ENCODE results near the gene ESPL1. TPM values are rescaled to one million over a fixed set of nuclear protein-coding genes. Genes with fewer than 3 reads are reported as not detected.

Gene ESPL1
- total and polyA plus RNA-seq, 4 donors = 2.8 to 19.3 (median 3.7) TPM

- DNase-seq (ENCODE audit: low spot score) = no peak
- no peak overlapping the region for H3K4me3 ChIP-seq (ENCODE audit: low read depth in 1 of 3, low read length in 3 of 3)
- no peaks in the 10 kb centered on the region for H3K9me3 ChIP-seq (ENCODE audit: control insufficient read depth in 4 of 4, low read length in 3 of 4)
- no peaks in the 10 kb centered on the region for H3K4me1 ChIP-seq (ENCODE audit: control insufficient read depth in 4 of 4, insufficient read depth in 4 of 4, low read length in 3 of 4)
- no peak overlapping the region for H3K27ac ChIP-seq (ENCODE audit: low read depth in 1 of 2, low read length in 2 of 2)
- 97% methylated on average over 10 of the region's 10 CpGs for WGBS
- H3K36me3 ChIP-seq (ENCODE audit: control insufficient read depth in 4 of 4, insufficient read depth in 3 of 4, low read depth in 1 of 4, low read length in 3 of 4) = peaks cover 7 to 60% (median 46%) of the 10 kb centered on the region in 4 donors
- no peak overlapping the region for H3K9ac ChIP-seq (ENCODE audit: low read depth in 1 of 2, low read length in 2 of 2)
- TF ChIP-seq EGR1 (IDR thresholded peaks at IDR 0.05; ENCODE audit: low read depth in 2 of 2) (no peak), HNF4A (conservative IDR thresholded peaks at IDR 0.05) (no peak), SP1 (IDR thresholded peaks at IDR 0.05) (no peak), TAF1 (conservative IDR thresholded peaks at IDR 0.05) (no peak), MAX (IDR thresholded peaks at IDR 0.05) (no peak), ZBTB33 (IDR thresholded peaks at IDR 0.05) (no peak), YY1 (IDR thresholded peaks at IDR 0.05) (no peak), FOXA1 (IDR thresholded peaks at IDR 0.05) (no peak), GABPA (IDR thresholded peaks at IDR 0.05 in 1 of 2, conservative IDR thresholded peaks at IDR 0.05 in 1 of 2) (no peak)
- no peaks in the 10 kb centered on the region for H3K27me3 ChIP-seq (ENCODE audit: control insufficient read depth in 4 of 4, insufficient read depth in 4 of 4, low read length in 3 of 4)
These were observed 38.7 kb downstream of the ESPL1 start for GRCh38 chr12:53306826-53307225.

GRCh38 chr12:53308276-53308675 is 40.2 kb downstream of the ESPL1 start:
- Histone ChIP-seq H3K27ac (ENCODE audit: low read depth in 1 of 2, low read length in 2 of 2) (no peak overlapping the region), H3K4me1 (ENCODE audit: control insufficient read depth in 4 of 4, insufficient read depth in 4 of 4, low read length in 3 of 4) (no peaks in the 10 kb centered on the region), H3K36me3 (ENCODE audit: control insufficient read depth in 4 of 4, insufficient read depth in 3 of 4, low read depth in 1 of 4, low read length in 3 of 4) (peaks cover 6 to 55% (median 41%) of the 10 kb centered on the region in 4 donors), H3K9me3 (ENCODE audit: control insufficient read depth in 4 of 4, low read length in 3 of 4) (no peaks in the 10 kb centered on the region), H3K4me3 (ENCODE audit: low read depth in 1 of 3, low read length in 3 of 3) (no peak overlapping the region), H3K9ac (ENCODE audit: low read depth in 1 of 2, low read length in 2 of 2) (no peak overlapping the region), H3K27me3 (ENCODE audit: control insufficient read depth in 4 of 4, insufficient read depth in 4 of 4, low read length in 3 of 4) (no peaks in the 10 kb centered on the region)
- 72% methylated on average over 4 of the region's 4 CpGs for WGBS
- no peak for DNase-seq (ENCODE audit: low spot score)
- TF ChIP-seq EGR1 (IDR thresholded peaks at IDR 0.05; ENCODE audit: low read depth in 2 of 2) = no peak
- no peak for TF ChIP-seq NR2F2 (IDR thresholded peaks at IDR 0.05)
- TF ChIP-seq FOXA1 (IDR thresholded peaks at IDR 0.05) = no peak
- TF ChIP-seq JUND (IDR thresholded peaks at IDR 0.05) = no peak
- TF ChIP-seq MAX (IDR thresholded peaks at IDR 0.05) = no peak
- TF ChIP-seq RAD21 (IDR thresholded peaks at IDR 0.05) = no peak
- no peak for TF ChIP-seq YY1 (IDR thresholded peaks at IDR 0.05)
- no peak for TF ChIP-seq HNF4G (IDR thresholded peaks at IDR 0.05)

- 55% methylated on average over 3 of the region's 3 CpGs for WGBS
These were observed 45.9 kb downstream of the ESPL1 start for GRCh38 chr12:53313996-53314395.

More at GRCh38 chr12:53313996-53314395, 45.9 kb downstream of the ESPL1 start:
- no peak for DNase-seq (ENCODE audit: low spot score)
- TF ChIP-seq JUND (IDR thresholded peaks at IDR 0.05) (no peak), REST (IDR thresholded peaks at IDR 0.05) (no peak), EGR1 (IDR thresholded peaks at IDR 0.05; ENCODE audit: low read depth in 2 of 2) (no peak), MAX (IDR thresholded peaks at IDR 0.05) (no peak), NR2F2 (IDR thresholded peaks at IDR 0.05) (no peak), RAD21 (IDR thresholded peaks at IDR 0.05) (no peak)
- Histone ChIP-seq H3K27ac (ENCODE audit: low read depth in 1 of 2, low read length in 2 of 2) (no peak overlapping the region), H3K9me3 (ENCODE audit: control insufficient read depth in 4 of 4, low read length in 3 of 4) (no peaks in the 10 kb centered on the region), H3K4me3 (ENCODE audit: low read depth in 1 of 3, low read length in 3 of 3) (no peak overlapping the region), H3K36me3 (ENCODE audit: control insufficient read depth in 4 of 4, insufficient read depth in 3 of 4, low read depth in 1 of 4, low read length in 3 of 4) (peaks cover 8 to 41% (median 25%) of the 10 kb centered on the region in 4 donors), H3K27me3 (ENCODE audit: control insufficient read depth in 4 of 4, insufficient read depth in 4 of 4, low read length in 3 of 4) (no peaks in the 10 kb centered on the region), H3K4me1 (ENCODE audit: control insufficient read depth in 4 of 4, insufficient read depth in 4 of 4, low read length in 3 of 4) (no peaks in the 10 kb centered on the region), H3K9ac (ENCODE audit: low read depth in 1 of 2, low read length in 2 of 2) (no peak overlapping the region)
